Caki2 (cell line): ENCODE data around the gene STRADA. TPM values are rescaled to one million over a fixed set of nuclear protein-coding genes. Genes with fewer than 3 reads are reported as not detected.

ENCODE experiments used
- DNase-seq: peaks from one replicate; pipeline ENCODE4 v3.0.0-alpha.2; 2015; ENCODE audit warnings: low read depth
- in situ Hi-C: cut with HindIII; loops from 2 replicates; pipeline ENCODE4 v1.10.0; 2016; ENCODE audit warnings: low sequenced_read_pairs, low pct_unique_long_range_greater_than_20kb, mixed read lengths
- total RNA-seq: library from RNA; depleted of rRNA; stranded (reverse); fragments of >200 nt; shearing (Covaris generic); gene quantifications from 2 replicates; pipeline ENCODE4 v1.2.3, GENCODE V29; 2014; ENCODE audit warnings: low replicate concordance; rRNA removed

Gene STRADA
- total RNA-seq, result 14.7 and 17.5 TPM in 2 replicates

GRCh38 chr17:63741408-63742173 is at the start of gene STRADA:
TSS of gene STRADA (minus strand) at chr17:63741799. CDS start at chr17:63728369, 13,430 bp downstream.
- DNase-seq, result peak; percentile 99
- in situ Hi-C loops, result no loop called here

GRCh38 chr17:63790057-63790456 is 48.5 kb upstream of the STRADA start:
- in situ Hi-C loops, result no loop called here
- no peak for DNase-seq

- in situ Hi-C loops, result no loop called here
- DNase-seq, result no peak
These were observed 45.5 kb upstream of the STRADA start for GRCh38 chr17:63786971-63787711.

- DNase-seq, result no peak
- in situ Hi-C loops, result no loop called here
These were observed 44.5 kb upstream of the STRADA start for GRCh38 chr17:63786117-63786516.

- in situ Hi-C loops, result no loop called here
- DNase-seq, result no peak
These were observed 44.0 kb upstream of the STRADA start for GRCh38 chr17:63785556-63785955.

- in situ Hi-C loops, result loop anchor here (5.0 kb wide), 1 partner anchor 34 kb away; no protein-coding TSS in a partner anchor
- DNase-seq, result no peak
These were observed 41.9 kb upstream of the STRADA start for GRCh38 chr17:63783522-63783921.

- in situ Hi-C loops, result loop anchor here (5.0 kb wide), 1 partner anchor 36 kb away; no protein-coding TSS in a partner anchor
- no peak for DNase-seq
These were observed 39.3 kb upstream of the STRADA start for GRCh38 chr17:63780928-63781327.

- peak; percentile 29 for DNase-seq
- in situ Hi-C loops, result loop anchor here (5.0 kb wide), 1 partner anchor 37 kb away; no protein-coding TSS in a partner anchor
These were observed 38.9 kb upstream of the STRADA start for GRCh38 chr17:63780507-63780906.

- in situ Hi-C loops, result no loop called here
These were observed 33.8 kb upstream of the STRADA start for GRCh38 chr17:63775420-63775819.

GRCh38 chr17:63774969-63775265 is 33.3 kb upstream of the STRADA start:
- in situ Hi-C loops, result no loop called here

More at GRCh38 chr17:63775420-63775819, 33.8 kb upstream of the STRADA start:
- no peak for DNase-seq

GRCh38 chr17:63774141-63774968 is 32.8 kb upstream of the STRADA start, which contains the start of gene DDX42:
TSS of gene DDX42 (plus strand) at chr17:63774170. CDS start at chr17:63787050, 12,880 bp downstream.
- in situ Hi-C loops, result no loop called here
- DNase-seq, result peak; percentile 9

More at GRCh38 chr17:63774969-63775265, 33.3 kb upstream of the STRADA start:
- no peak for DNase-seq

GRCh38 chr17:63773272-63774140 is 31.9 kb upstream of the STRADA start, which contains the start of gene CCDC47:
TSS of gene CCDC47 (minus strand) at chr17:63773597. CDS start at chr17:63766175, 7,422 bp downstream.
- in situ Hi-C loops, result no loop called here
- DNase-seq, result peak; percentile 100

- peak; percentile 41 for DNase-seq
- in situ Hi-C loops, result no loop called here
These were observed 31.2 kb upstream of the STRADA start for GRCh38 chr17:63772801-63773271.

GRCh38 chr17:63768433-63768832 is 26.8 kb upstream of the STRADA start:
- in situ Hi-C loops, result no loop called here
- no peak for DNase-seq

GRCh38 chr17:63766754-63767153 is 25.2 kb upstream of the STRADA start:
- DNase-seq, result no peak
- in situ Hi-C loops, result no loop called here

- no peak for DNase-seq
These were observed 23.1 kb upstream of the STRADA start for GRCh38 chr17:63764716-63765115.

More at GRCh38 chr17:63764716-63765115, 23.1 kb upstream of the STRADA start:
- in situ Hi-C loops, result no loop called here
